AG10803 (cell line): ENCODE data around the gene ZZZ3.

Experiments
- DNase-seq: peaks from one replicate; pipeline ENCODE4 v3.0.0; 2010; ENCODE audit warnings: low read depth
- H3K4me3 ChIP-seq: 2 replicates; pipeline ENCODE4 v1.5.1; 2011; ENCODE audit warnings: mild to moderate bottlenecking, low read length, control low read depth
- TF ChIP-seq, protein P1 (sequence below): conservative IDR thresholded peaks from 2 replicates; pipeline ENCODE4 v1.5.1; 2011; ENCODE audit warnings: mild to moderate bottlenecking, low read length, control low read depth, inconsistent platforms

The ZZZ3 gene

DNA sequence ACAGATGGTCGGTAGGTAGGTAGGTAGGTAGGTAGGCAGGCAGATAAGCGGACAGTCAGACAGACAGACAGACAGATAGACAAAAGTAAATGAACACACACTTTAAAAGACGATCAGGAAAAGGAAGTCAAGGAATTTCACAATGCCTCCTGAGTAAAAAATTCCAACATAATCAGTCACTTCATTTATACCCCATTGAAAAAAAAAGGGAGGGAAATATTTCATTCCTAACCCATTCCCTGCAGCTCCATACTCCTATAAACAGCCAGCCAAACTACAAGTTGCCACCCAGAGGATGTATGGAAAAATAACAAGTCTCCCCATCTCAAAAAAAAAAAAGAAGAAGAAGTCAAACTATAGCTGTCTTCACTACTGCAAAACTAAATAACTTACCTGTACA is 43.4 kb downstream of the ZZZ3 start:
- TF ChIP-seq, protein P1, sequence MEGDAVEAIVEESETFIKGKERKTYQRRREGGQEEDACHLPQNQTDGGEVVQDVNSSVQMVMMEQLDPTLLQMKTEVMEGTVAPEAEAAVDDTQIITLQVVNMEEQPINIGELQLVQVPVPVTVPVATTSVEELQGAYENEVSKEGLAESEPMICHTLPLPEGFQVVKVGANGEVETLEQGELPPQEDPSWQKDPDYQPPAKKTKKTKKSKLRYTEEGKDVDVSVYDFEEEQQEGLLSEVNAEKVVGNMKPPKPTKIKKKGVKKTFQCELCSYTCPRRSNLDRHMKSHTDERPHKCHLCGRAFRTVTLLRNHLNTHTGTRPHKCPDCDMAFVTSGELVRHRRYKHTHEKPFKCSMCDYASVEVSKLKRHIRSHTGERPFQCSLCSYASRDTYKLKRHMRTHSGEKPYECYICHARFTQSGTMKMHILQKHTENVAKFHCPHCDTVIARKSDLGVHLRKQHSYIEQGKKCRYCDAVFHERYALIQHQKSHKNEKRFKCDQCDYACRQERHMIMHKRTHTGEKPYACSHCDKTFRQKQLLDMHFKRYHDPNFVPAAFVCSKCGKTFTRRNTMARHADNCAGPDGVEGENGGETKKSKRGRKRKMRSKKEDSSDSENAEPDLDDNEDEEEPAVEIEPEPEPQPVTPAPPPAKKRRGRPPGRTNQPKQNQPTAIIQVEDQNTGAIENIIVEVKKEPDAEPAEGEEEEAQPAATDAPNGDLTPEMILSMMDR = no peak
- no peak overlapping the region for H3K4me3 ChIP-seq
- peak; percentile 59 for DNase-seq

DNA sequence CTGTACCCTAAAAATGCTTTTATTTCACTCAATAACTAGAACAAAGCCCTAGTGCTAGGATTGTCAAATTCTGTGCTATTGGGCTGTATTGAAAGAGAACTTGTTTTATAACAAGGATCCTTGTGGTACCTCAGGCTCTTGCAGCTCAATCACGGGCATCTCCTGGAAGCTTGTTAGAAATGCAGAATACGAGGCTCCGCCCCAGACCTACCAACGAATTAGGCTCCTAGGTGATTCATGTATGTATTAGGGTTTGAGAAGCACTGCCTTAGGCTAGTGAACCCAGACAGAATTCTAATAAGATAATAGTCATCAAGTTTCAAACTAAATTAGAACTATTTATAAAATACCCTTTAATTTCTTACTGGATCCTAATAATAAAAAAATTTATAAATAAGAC is 45.6 kb downstream of the ZZZ3 start:
- no peak overlapping the region for H3K4me3 ChIP-seq
- no peak for DNase-seq
- TF ChIP-seq, protein P1 = no peak
